GM12872 (cell line): Measurements from ENCODE around the gene CERS4.

Experiments used
- TF ChIP-seq, protein P1 (sequence below): IDR thresholded peaks from 3 replicates; pipeline ENCODE4 v1.5.1; 2011; ENCODE audit warnings: low read depth, mild to moderate bottlenecking, low read length, moderate library complexity; ENCODE audit not compliant: insufficient read depth

CERS4 gene

DNA sequence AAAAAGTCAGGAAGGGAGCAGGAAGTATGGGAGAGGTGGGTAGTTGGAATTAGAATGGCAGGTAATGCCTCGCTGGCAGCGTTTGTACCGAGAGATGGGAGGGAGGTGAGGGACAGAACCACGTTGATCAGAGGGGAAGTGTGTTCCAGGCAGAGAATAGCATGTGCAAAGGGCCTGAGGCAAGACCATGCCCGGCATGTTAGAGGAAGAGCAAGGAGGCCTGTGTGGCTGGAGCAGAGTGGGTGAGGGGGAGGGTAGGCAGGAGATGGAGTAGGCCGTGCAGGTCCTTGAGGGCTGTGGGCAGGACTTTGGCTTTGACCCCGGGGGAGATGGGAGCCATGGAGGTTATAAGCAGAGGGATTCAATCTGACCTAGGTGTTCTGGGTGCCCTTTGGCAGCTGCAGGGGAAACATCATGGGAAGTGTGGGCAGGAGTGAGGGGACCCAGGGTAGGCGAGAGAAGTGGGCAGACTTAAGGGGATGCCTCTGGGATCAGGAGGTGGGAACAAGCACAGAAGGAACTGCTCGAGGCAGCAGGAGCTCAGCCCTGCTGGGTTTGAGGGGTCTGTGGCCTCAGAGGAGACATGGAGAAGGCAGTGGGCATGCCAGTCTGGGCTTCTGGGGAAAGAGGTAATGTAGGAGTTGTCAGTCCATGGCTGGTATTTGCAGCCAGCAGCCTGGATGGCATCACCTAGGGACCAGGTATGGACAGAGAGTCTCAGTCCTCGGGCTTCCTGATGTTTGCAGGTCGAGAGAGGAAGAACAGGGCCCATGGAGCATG lies 50.2 kb downstream of the CERS4 start:
- TF ChIP-seq, protein P1, sequence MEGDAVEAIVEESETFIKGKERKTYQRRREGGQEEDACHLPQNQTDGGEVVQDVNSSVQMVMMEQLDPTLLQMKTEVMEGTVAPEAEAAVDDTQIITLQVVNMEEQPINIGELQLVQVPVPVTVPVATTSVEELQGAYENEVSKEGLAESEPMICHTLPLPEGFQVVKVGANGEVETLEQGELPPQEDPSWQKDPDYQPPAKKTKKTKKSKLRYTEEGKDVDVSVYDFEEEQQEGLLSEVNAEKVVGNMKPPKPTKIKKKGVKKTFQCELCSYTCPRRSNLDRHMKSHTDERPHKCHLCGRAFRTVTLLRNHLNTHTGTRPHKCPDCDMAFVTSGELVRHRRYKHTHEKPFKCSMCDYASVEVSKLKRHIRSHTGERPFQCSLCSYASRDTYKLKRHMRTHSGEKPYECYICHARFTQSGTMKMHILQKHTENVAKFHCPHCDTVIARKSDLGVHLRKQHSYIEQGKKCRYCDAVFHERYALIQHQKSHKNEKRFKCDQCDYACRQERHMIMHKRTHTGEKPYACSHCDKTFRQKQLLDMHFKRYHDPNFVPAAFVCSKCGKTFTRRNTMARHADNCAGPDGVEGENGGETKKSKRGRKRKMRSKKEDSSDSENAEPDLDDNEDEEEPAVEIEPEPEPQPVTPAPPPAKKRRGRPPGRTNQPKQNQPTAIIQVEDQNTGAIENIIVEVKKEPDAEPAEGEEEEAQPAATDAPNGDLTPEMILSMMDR, result no peak

DNA sequence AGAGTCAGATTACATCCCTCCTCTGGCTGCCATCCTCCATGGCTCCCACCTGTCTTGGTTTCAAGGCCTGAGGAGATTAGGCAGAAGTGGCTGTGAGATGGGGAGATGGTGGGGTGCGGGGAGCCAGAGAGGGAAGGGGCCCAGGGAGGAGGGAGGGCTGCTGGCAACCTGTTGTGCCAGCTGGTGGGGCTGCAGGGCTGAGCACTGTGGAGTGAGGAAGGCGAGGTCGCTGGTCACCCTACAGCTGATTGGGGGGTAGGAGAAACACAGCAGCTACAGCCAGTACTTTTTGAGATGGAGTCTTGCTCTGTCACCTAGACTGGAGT lies 50.7 kb downstream of the CERS4 start:
- TF ChIP-seq, protein P1, result no peak

DNA sequence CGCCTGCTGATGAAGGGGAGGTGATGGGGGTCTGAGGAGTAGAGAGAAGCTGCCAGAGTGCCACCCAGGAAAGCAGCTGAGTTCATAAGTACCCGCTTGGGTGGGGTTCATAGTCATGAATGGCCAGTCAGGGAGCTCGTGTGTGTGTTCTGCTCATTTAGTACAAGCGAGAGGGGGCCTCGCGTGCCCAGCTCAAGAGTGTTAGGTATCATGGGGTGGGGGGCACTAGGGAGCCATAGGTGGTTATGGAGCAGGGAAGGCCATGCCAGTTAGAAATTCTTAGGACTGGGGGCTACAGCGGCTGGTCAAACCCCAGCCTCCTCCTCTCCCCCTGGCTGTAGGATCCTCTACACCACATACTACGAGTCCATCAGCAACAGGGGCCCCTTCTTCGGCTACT lies 52.2 kb downstream of the CERS4 start:
- TF ChIP-seq, protein P1, result no peak

DNA sequence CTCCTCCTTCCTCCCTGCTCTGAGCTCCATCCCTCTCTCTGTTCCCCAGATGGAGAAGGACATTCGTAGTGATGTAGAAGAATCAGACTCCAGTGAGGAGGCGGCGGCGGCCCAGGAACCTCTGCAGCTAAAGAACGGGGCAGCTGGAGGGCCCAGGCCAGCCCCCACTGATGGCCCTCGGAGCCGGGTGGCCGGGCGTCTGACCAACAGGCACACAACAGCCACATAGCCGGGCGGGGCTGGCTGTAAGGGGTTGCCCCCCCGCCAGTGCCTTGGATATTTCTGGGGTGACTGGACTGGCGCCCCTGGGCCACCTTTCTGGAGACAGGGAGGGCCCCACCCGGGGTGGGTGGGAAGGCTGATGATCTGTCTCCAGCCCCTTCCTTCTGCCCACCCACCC lies 52.7 kb downstream of the CERS4 start:
- TF ChIP-seq, protein P1, result no peak

DNA sequence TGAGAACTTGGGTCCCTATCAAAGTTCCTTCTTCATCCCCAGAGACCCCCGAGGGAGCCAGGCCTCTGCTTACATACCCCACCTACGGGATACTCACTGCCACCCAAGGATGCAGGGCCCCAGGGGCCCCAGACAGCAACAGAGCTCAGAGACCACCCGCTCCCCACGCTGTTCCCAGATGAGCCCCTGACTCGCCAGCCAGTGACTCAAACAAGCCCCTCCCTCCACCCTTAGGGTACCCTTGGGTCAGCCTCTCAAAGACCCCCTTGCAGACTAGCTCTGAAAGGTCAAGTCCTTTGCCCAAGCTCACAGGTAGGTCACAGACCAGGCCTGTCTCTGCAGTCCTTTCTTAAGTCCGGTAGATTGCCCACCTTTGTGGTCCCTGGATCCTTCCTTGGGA lies 53.3 kb downstream of the CERS4 start:
- TF ChIP-seq, protein P1, result no peak

DNA sequence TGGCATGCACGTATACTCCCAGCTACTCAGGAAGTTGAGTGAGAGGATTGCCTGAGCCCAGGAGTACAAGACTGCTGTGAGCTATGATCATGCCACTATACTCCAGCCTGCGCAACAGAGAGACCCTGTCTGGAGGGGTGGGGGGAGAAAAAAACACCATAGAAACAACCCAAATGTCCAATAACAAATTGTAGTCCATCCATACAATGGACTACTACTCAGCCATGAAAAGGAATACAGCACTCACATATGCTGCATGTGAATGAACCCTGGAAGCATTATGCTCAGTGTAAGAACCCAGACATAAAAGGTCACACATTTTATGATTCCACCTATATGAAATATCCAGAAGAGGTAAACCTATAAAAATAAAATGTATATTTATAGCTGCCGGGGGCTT lies 56.7 kb downstream of the CERS4 start:
- TF ChIP-seq, protein P1, result no peak

DNA sequence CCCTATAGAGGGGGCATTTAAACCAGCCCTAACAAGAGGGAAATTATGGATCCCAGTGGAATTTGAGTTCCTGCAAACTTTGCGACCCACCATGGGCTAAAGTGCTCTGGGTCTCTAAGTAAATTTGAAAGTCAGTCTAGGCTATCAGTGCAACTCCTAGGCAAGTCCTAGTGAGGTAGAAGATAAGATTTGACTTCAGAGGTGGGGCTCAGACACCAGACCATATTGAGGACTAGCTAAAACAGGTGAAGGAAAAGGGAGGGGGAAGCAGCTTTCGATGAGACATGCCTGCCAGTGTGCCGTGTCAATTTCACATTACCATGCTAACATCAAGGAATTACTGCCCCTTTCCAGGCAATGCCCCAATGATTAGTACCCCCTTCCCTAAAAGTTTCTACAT lies 60.6 kb downstream of the CERS4 start:
- TF ChIP-seq, protein P1, result no peak
